ENCODE data around the gene SRGAP2B.
"Not testable (repeated sequence)": the region's sequence is repeated elsewhere in the genome, so short reads cannot be mapped to it uniquely, and the experiment has no call there.

DNA sequence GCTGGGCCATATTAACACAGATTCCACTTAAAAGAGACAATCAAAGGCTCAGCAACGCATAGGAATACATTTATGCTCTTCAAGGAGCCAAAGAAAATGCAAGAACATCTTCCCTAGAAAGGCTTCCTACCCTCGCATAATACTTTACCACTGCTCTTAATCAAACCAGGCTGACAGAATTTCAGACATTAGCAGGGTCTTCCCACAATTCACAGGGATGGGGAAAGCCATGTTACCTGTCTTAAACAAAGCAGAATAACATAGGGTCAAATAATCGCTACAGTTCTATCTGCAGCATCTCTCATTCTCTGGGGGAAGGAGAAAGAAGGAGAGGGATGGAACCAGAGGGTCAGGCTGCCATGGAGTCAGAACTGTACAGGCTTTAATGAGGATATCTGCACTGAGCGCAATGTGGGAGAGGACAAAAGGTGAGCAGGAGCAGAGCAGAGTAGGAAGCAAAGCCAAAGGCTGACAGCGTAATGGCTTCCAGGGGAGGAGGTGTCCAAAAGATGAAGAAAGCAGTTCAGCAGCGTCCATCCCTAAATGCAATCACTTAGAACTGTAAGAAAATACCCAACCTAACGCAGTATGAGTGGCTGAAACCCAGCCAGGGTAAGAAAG, 109.5 kb downstream of the SRGAP2B start:
- not testable (repeated sequence) for TF ChIP-seq CTCF, POLR2A (IDR thresholded peaks at IDR 0.05)

Measured in body of pancreas (tissue), 4 donors.